IMR-90 (cell line): Measurements from ENCODE around the gene GP1BA. TPM values are rescaled to one million over a fixed set of nuclear protein-coding genes. Genes with fewer than 3 reads are reported as not detected.

ENCODE experiments used
- ATAC-seq: fragments of 200-7000 bp; cut with Tn5 transposase; 2 replicates; pipeline ENCODE4 v1.9.1; 2020; ENCODE audit warnings: low read depth, mild to moderate bottlenecking, moderate library complexity
- BruUV-seq: library from RNA; stranded (reverse); fragments of 400-500 nt; replicated peaks from 2 replicates; lab custom pipeline; 2021; lab: Mats Ljungman, UMichigan
- CTCF ChIA-PET: fragments of 300-600 bp; formaldehyde crosslinking; extraction: SDS; loops from one replicate; lab custom pipeline; 2021; ENCODE audit warnings: antibody characterized with exemption; lab: Yijun Ruan, JAX
- POLR2A ChIA-PET: fragments of 300-600 bp; sonication (Branson Sonifier 250); formaldehyde crosslinking; loops from one replicate; lab custom pipeline; 2022; ENCODE audit warnings: antibody characterized with exemption; ENCODE audit not compliant: unreplicated experiment; lab: Charles Lee
- DNase-seq: peaks from one replicate; pipeline ENCODE4 v3.0.0; 2013
- H2AFZ ChIP-seq: replicated peaks from 2 replicates; pipeline ENCODE3; 2013; ENCODE audit warnings: low read length, mild to moderate bottlenecking; ENCODE audit not compliant: poor library complexity
- H2AK5ac ChIP-seq: 2 replicates; pipeline ENCODE4 v1.6.1; 2013; ENCODE audit warnings: low read depth, low read length, inconsistent platforms
- H2AK9ac ChIP-seq: replicated peaks from 2 replicates; pipeline ENCODE3; 2013; ENCODE audit warnings: mild to moderate bottlenecking, low read depth, low read length, moderate library complexity; ENCODE audit not compliant: poor library complexity
- H2BK120ac ChIP-seq: 2 replicates; pipeline ENCODE4 v1.6.1; 2013; ENCODE audit warnings: low read depth, low read length, inconsistent platforms
- H2BK15ac ChIP-seq: 3 replicates; pipeline ENCODE4 v1.6.1; 2013; ENCODE audit warnings: low read depth, low read length, inconsistent platforms
- H2BK20ac ChIP-seq: 2 replicates; pipeline ENCODE4 v1.6.1; 2013; ENCODE audit warnings: low read depth, mild to moderate bottlenecking, inconsistent platforms, low read length, moderate library complexity
- H2BK5ac ChIP-seq: 2 replicates; pipeline ENCODE4 v1.6.1; 2013; ENCODE audit warnings: mild to moderate bottlenecking, low read depth, low read length, inconsistent platforms; ENCODE audit not compliant: poor library complexity, severe bottlenecking
- H3K14ac ChIP-seq: replicated peaks from 2 replicates; pipeline ENCODE4 v1.6.1; 2013; ENCODE audit warnings: low read depth, low read length, inconsistent platforms
- H3K18ac ChIP-seq: 2 replicates; pipeline ENCODE4 v1.6.1; 2013; ENCODE audit warnings: low read depth, low read length, control low read depth
- H3K23ac ChIP-seq: 2 replicates; pipeline ENCODE4 v1.6.1; 2013; ENCODE audit warnings: low read depth, low read length, inconsistent platforms
- H3K27ac ChIP-seq: 2 replicates; pipeline ENCODE4 v1.5.1; 2013; ENCODE audit warnings: mild to moderate bottlenecking, control low read depth, low read length; ENCODE audit not compliant: insufficient read depth
- H3K27me3 ChIP-seq: 2 replicates; pipeline ENCODE4 v1.6.1; 2013; ENCODE audit warnings: low read length; ENCODE audit not compliant: control insufficient read depth, insufficient read depth
- H3K36me3 ChIP-seq: 2 replicates; pipeline ENCODE4 v1.6.1; 2013; ENCODE audit warnings: low read length, mixed read lengths; ENCODE audit not compliant: control insufficient read depth, insufficient read depth
- H3K4ac ChIP-seq: 2 replicates; pipeline ENCODE4 v1.6.1; 2013; ENCODE audit warnings: low read depth, low read length, inconsistent platforms
- H3K4me1 ChIP-seq: 2 replicates; pipeline ENCODE4 v1.6.1; 2013; ENCODE audit warnings: low read length, mixed read lengths; ENCODE audit not compliant: control insufficient read depth, insufficient read depth
- H3K4me2 ChIP-seq: 2 replicates; pipeline ENCODE4 v1.6.1; 2013; ENCODE audit warnings: low read depth, mild to moderate bottlenecking, control low read depth, low read length, moderate library complexity
- H3K4me3 ChIP-seq: 2 replicates; pipeline ENCODE4 v1.5.1; 2013; ENCODE audit warnings: low read depth, mild to moderate bottlenecking, control low read depth, low read length, moderate library complexity; ENCODE audit not compliant: insufficient read depth
- H3K56ac ChIP-seq: 2 replicates; pipeline ENCODE4 v1.6.1; 2013; ENCODE audit warnings: low read length, inconsistent platforms; ENCODE audit not compliant: insufficient read depth; ENCODE audit errors: extremely low read depth
- H3K79me1 ChIP-seq, 2 experiments: 2 replicates each; pipeline ENCODE4 v1.6.1; 2013; ENCODE audit warnings: low read length in 2 of 2, inconsistent platforms in 1 of 2, low read depth in 1 of 2
- H3K9ac ChIP-seq: 2 replicates; pipeline ENCODE4 v1.6.1; 2013; ENCODE audit warnings: low read depth, low read length, control low read depth
- H3K9me1 ChIP-seq: 2 replicates; pipeline ENCODE4 v1.6.1; 2013; ENCODE audit warnings: low read length, inconsistent platforms; ENCODE audit not compliant: insufficient read depth
- H3K9me3 ChIP-seq: 2 replicates; pipeline ENCODE4 v1.6.1; 2013; ENCODE audit warnings: low read length; ENCODE audit not compliant: control insufficient read depth, insufficient read depth
- H4K20me1 ChIP-seq: 2 replicates; pipeline ENCODE4 v1.6.1; 2013; ENCODE audit warnings: low read length, inconsistent platforms; ENCODE audit not compliant: insufficient read depth
- H4K5ac ChIP-seq: 2 replicates; pipeline ENCODE4 v1.6.1; 2013; ENCODE audit warnings: mild to moderate bottlenecking, low read depth, low read length, control low read depth
- H4K8ac ChIP-seq, 2 experiments: 2 replicates each; pipeline ENCODE4 v1.6.1; 2013; ENCODE audit warnings: low read depth in 2 of 2, low read length in 2 of 2, control low read depth in 1 of 2, inconsistent platforms in 1 of 2
- H4K91ac ChIP-seq: 2 replicates; pipeline ENCODE4 v1.6.1; 2013; ENCODE audit warnings: low read depth, low read length, inconsistent platforms; ENCODE audit not compliant: insufficient read depth
- CEBPB ChIP-seq: IDR thresholded peaks from 2 replicates; pipeline ENCODE4 v1.6.1; 2012; ENCODE audit warnings: low read depth, low read length, improper control_type of control experiment
- MAZ ChIP-seq: IDR thresholded peaks from 2 replicates; pipeline ENCODE4 v1.6.1; 2012; ENCODE audit warnings: low read depth, mild to moderate bottlenecking, low read length, improper control_type of control experiment, moderate library complexity, borderline replicate concordance
- NFE2L2 ChIP-seq: fragments of 150-350 bp; IDR thresholded peaks from 2 replicates; pipeline ENCODE4 v1.6.1; 2016; ENCODE audit warnings: low read depth, mild to moderate bottlenecking, low read length
- POLR2A ChIP-seq: IDR thresholded peaks from 2 replicates; pipeline ENCODE4 v1.6.1; 2012; ENCODE audit warnings: mild to moderate bottlenecking, low read depth, low read length
- RFX5 ChIP-seq: IDR thresholded peaks from 2 replicates; pipeline ENCODE4 v1.8.0; 2012; ENCODE audit warnings: low read depth, mild to moderate bottlenecking, low read length, moderate library complexity
- USF2 ChIP-seq: fragments of 150-350 bp; IDR thresholded peaks from 2 replicates; pipeline ENCODE4 v1.6.1; 2017; ENCODE audit warnings: mild to moderate bottlenecking, antibody characterized with exemption, low read length, low read depth
- WGBS, 2 experiments: methylation state at CpG; one replicate each; pipeline versions ENCODE4 v1.1.5 to v1.1.7; 2013; ENCODE audit warnings: missing lambda C conversion rate in 2 of 2; ENCODE audit not compliant: insufficient read length in 1 of 2; ENCODE audit errors: extremely low coverage in 2 of 2; 5-methylcytosine and 5-hydroxymethylcytosine counted together
- dilution Hi-C: fragments of 300-500 bp; cut with HindIII; formaldehyde crosslinking; loops from one replicate; pipeline ENCODE4 v1.14.3; 2018; ENCODE audit warnings: low sequenced_read_pairs; ENCODE audit not compliant: unreplicated experiment
- in situ Hi-C: fragments of 300-500 bp; cut with MboI; formaldehyde crosslinking; loops from 3 replicates; pipeline ENCODE4 v1.14.3; 2019; ENCODE audit warnings: low sequenced_read_pairs, inconsistent platforms, mixed read lengths
- intact Hi-C: fragments of 100-400 bp; cut with micrococcal nuclease; formaldehyde crosslinking; loops from 2 replicates; pipeline ENCODE4 v1.10.0; 2022
- polyA plus RNA-seq, 3 experiments: library from polyadenylated mRNA; depleted of rRNA; stranded (reverse); fragments of >200 nt; gene quantifications; 2 replicates each; pipeline ENCODE4 v1.2.3, GENCODE V29; 2012; ENCODE audit warnings: low replicate concordance in 1 of 3
- total RNA-seq: library from RNA; depleted of rRNA; stranded (reverse); fragments of >200 nt; gene quantifications from 2 replicates; pipeline ENCODE4 v1.2.3, GENCODE V29; 2012

GP1BA gene
- total and polyA plus RNA-seq, 2 of the 4 experiments (the other 2 are of a cell fraction), result not detected

- no peak overlapping the region for H2AFZ ChIP-seq
- ChIA-PET CTCF (interaction anchor here (0.5 to 0.6 kb wide), 2 partner anchors 18 to 127 kb away, joined by 3 to 4 read pairs; no protein-coding TSS in a partner anchor), POLR2A (no interaction called here)
- no TSS peak for BruUV-seq
- H3K4me1 ChIP-seq, result no peaks in the 10 kb centered on the region
- dilution Hi-C loops (no loop called here), in situ Hi-C loops (no loop called here), intact Hi-C loops (no loop called here)
- no peak for TF ChIP-seq USF2
- TF ChIP-seq MAZ, result no peak
- no peak for TF ChIP-seq NFE2L2
- TF ChIP-seq POLR2A, result no peak
- no peak for TF ChIP-seq CEBPB
- no peak for TF ChIP-seq RFX5
- H3K27ac ChIP-seq, result no peak overlapping the region
- H4K91ac ChIP-seq, result no peak overlapping the region
- H2BK5ac ChIP-seq, result no peak overlapping the region
- H2BK120ac ChIP-seq, result no peak overlapping the region
- no peak overlapping the region for H2AK5ac ChIP-seq
- H3K18ac ChIP-seq, result no peak overlapping the region
- no peak for ATAC-seq
- 92% methylated on average over 18 of the region's 42 CpGs; no CpG with 5 or more reads in 1 of the 2 experiments for WGBS, 2 experiments
- no peaks in the 10 kb centered on the region for H3K79me1 ChIP-seq
- no peak for DNase-seq
- no peaks in the 10 kb centered on the region for H3K27me3 ChIP-seq
- no peak overlapping the region for H3K4me2 ChIP-seq
- no peak overlapping the region for H3K56ac ChIP-seq
- no peaks in the 10 kb centered on the region for H3K9me1 ChIP-seq
- no peak overlapping the region for H3K9ac ChIP-seq
- no peak overlapping the region for H3K4ac ChIP-seq
- H4K8ac ChIP-seq, result no peak overlapping the region
- H2AK9ac ChIP-seq, result peak overlapping the region; percentile 81
- H3K23ac ChIP-seq, result no peak overlapping the region
- no peak overlapping the region for H3K14ac ChIP-seq
- no peak overlapping the region for H2BK20ac ChIP-seq
- peaks cover 62% of the 10 kb centered on the region for H3K36me3 ChIP-seq
- no peak overlapping the region for H3K4me3 ChIP-seq
- no peak overlapping the region for H4K5ac ChIP-seq
- H3K9me3 ChIP-seq, result no peaks in the 10 kb centered on the region
- peaks cover 8% of the 10 kb centered on the region; the same call in 1 of the 2 replicates for H4K20me1 ChIP-seq
- no peak overlapping the region for H2BK15ac ChIP-seq
Observed at GRCh38 chr17:4891411-4892410, 40.4 kb upstream of the GP1BA start.
